HG03565 (cell line): ENCODE measurements around the gene ATP11A.
"Not testable (repeated sequence)": the region's sequence is repeated elsewhere in the genome, so short reads cannot be mapped to it uniquely, and the experiment has no call there.

ENCODE experiments used
- ATAC-seq: cut with Tn5 transposase; IDR thresholded peaks from one replicate; pipeline ENCODE4 v1.9.1; 2021; ENCODE audit warnings: mild to moderate bottlenecking, moderate library complexity; ENCODE audit not compliant: unreplicated experiment

Gene ATP11A

GRCh38 chr13:112833551-112834257, 143.9 kb downstream of the ATP11A start:
- no peak for ATAC-seq

- ATAC-seq = no peak
These were observed 145.5 kb downstream of the ATP11A start for GRCh38 chr13:112835344-112835743.

GRCh38 chr13:112835796-112836195, 146.0 kb downstream of the ATP11A start:
- ATAC-seq = no peak

GRCh38 chr13:112836940-112837339, 147.1 kb downstream of the ATP11A start:
- no peak for ATAC-seq

GRCh38 chr13:112837371-112838037, 147.7 kb downstream of the ATP11A start:
- no peak for ATAC-seq

GRCh38 chr13:112838038-112838841, 148.4 kb downstream of the ATP11A start:
- ATAC-seq = no peak

GRCh38 chr13:112838842-112839117, 148.9 kb downstream of the ATP11A start:
- no peak for ATAC-seq

GRCh38 chr13:112839356-112840105, 149.7 kb downstream of the ATP11A start:
- no peak for ATAC-seq

GRCh38 chr13:112840472-112841302, 150.8 kb downstream of the ATP11A start:
- ATAC-seq = no peak

- ATAC-seq = not testable (repeated sequence)
These were observed 151.6 kb downstream of the ATP11A start for GRCh38 chr13:112841303-112842015.

- no peak for ATAC-seq
These were observed 152.6 kb downstream of the ATP11A start for GRCh38 chr13:112842343-112842856.

- ATAC-seq = no peak
These were observed 153.1 kb downstream of the ATP11A start for GRCh38 chr13:112842931-112843391.

GRCh38 chr13:112843392-112844111, 153.7 kb downstream of the ATP11A start:
- no peak for ATAC-seq

GRCh38 chr13:112844411-112844810, 154.6 kb downstream of the ATP11A start:
- no peak for ATAC-seq

- no peak for ATAC-seq
These were observed 155.0 kb downstream of the ATP11A start for GRCh38 chr13:112844879-112845278.

- no peak for ATAC-seq
These were observed 155.8 kb downstream of the ATP11A start for GRCh38 chr13:112845511-112846144.

- ATAC-seq = no peak
These were observed 156.7 kb downstream of the ATP11A start for GRCh38 chr13:112846411-112847115.

- ATAC-seq = no peak
These were observed 159.7 kb downstream of the ATP11A start for GRCh38 chr13:112849500-112849899.
